Measurements from ENCODE around the gene DENND1A. TPM values are rescaled to one million over a fixed set of nuclear protein-coding genes. Genes with fewer than 3 reads are reported as not detected.

The DENND1A gene
- total RNA-seq, 1 donor from 2014 or later = 37.3 TPM

DNA sequence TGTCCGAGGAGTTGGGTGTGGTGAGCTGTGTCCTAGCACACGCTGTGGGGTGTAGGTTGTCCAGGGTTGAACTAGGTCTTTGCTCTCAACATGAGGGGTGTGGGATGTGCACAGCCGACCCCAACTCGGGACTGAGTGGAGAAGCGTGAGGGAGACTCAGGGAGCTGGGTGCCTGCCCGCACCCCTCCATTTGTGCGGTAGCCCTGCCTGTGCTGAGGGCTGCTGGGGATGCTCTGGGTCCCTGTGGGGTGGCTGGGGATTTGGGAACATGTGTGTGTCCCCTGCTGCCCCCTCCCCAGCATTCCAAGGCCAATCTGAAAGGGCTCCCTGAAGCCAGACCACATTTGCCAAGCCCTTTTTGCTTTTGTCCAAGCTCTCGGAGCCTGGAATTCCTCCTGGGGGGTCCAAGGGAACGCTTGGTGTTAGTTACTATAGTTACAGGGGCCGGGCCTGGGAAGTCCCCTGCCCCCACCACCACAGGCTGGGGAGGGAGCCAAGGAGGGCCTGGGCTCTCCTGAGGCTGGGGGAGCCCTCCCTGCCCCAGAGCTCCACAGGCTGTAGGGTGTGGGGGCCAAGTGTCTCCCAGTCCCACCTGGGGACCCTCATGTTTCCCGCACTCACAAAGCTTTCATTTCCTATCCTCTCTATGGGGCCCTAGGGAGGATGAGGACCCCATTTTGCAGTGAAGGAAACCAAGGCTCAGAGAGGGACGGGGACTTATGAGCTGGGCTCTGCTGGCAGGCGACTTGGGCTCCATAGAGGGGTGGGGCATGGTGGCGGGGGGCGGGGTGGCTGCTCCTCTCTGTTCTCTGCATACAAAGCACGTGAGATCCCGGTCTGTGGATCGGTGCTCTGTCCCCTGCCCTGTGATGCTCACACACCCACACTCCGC, 572.8 kb downstream of the DENND1A start:
- no peak for DNase-seq (ENCODE audit: low spot score in 2 of 2)
- H3K27ac ChIP-seq = no peak overlapping the region
- TF ChIP-seq, protein P1, sequence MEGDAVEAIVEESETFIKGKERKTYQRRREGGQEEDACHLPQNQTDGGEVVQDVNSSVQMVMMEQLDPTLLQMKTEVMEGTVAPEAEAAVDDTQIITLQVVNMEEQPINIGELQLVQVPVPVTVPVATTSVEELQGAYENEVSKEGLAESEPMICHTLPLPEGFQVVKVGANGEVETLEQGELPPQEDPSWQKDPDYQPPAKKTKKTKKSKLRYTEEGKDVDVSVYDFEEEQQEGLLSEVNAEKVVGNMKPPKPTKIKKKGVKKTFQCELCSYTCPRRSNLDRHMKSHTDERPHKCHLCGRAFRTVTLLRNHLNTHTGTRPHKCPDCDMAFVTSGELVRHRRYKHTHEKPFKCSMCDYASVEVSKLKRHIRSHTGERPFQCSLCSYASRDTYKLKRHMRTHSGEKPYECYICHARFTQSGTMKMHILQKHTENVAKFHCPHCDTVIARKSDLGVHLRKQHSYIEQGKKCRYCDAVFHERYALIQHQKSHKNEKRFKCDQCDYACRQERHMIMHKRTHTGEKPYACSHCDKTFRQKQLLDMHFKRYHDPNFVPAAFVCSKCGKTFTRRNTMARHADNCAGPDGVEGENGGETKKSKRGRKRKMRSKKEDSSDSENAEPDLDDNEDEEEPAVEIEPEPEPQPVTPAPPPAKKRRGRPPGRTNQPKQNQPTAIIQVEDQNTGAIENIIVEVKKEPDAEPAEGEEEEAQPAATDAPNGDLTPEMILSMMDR (IDR thresholded peaks at IDR 0.05) = no peak
- no peaks in the 10 kb centered on the region for H3K36me3 ChIP-seq
- intact Hi-C loops (cut with DNase I) = loop anchor here (10.0 kb wide), 2 partner anchors 332 to 892 kb away; no protein-coding TSS in a partner anchor
- H3K27me3 ChIP-seq = no peaks in the 10 kb centered on the region
- no peak overlapping the region for H3K4me3 ChIP-seq
- no peaks in the 10 kb centered on the region for H3K4me1 ChIP-seq
- H3K9me3 ChIP-seq = no peaks in the 10 kb centered on the region

DNA sequence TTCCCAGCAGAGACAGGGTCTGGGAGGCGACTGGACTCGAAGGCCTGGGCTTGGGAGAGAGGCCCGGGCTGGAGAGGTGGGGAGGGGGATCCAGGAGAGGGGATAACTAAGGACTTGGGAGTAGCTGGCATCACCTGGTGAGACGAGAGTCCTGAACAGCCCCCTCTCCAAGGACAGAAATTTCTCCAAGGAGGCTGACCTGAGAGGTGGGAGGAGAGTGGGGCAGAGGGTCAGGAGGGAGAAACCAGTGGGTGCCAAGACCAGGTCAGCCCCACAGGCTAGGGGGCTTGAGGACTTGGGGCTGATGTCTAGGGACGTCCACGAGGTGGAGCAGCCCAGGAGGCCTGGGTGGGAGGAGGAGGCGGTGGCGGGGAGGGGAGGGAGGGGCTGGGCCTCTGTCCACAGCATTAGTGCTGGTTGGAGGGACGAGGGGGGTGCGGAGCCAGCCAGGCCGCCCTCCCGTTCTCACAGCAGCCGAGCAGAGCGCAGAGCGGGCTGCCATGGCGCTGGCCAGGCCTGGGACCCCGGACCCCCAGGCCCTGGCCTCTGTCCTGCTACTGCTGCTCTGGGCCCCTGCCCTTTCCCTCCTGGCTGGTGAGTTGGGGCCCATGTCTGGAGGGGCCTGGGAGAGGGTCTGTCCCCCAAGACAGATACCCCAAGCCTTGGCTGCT, 574.0 kb downstream of the DENND1A start, which contains the start of gene CRB2:
Gene CRB2 (plus strand): TSS at position 437 of the 671 bp plus-strand sequence. CDS start 64 bp downstream, at position 501.
- H3K27ac ChIP-seq = no peak within 1 kb of the TSS
- H3K4me1 ChIP-seq = no peaks in the 10 kb centered on the region
- DNase-seq (ENCODE audit: low spot score in 2 of 2) = no peak
- no peaks in the 10 kb centered on the region for H3K9me3 ChIP-seq
- no peaks in the 10 kb centered on the region for H3K36me3 ChIP-seq
- TF ChIP-seq, protein P1 (IDR thresholded peaks at IDR 0.05) = no peak
- H3K27me3 ChIP-seq = no peaks in the 10 kb centered on the region
- H3K4me3 ChIP-seq = no peak within 1 kb of the TSS
- intact Hi-C loops (cut with DNase I) = loop anchor here (10.0 kb wide), 2 partner anchors 331 to 891 kb away; no protein-coding TSS in a partner anchor

DNA sequence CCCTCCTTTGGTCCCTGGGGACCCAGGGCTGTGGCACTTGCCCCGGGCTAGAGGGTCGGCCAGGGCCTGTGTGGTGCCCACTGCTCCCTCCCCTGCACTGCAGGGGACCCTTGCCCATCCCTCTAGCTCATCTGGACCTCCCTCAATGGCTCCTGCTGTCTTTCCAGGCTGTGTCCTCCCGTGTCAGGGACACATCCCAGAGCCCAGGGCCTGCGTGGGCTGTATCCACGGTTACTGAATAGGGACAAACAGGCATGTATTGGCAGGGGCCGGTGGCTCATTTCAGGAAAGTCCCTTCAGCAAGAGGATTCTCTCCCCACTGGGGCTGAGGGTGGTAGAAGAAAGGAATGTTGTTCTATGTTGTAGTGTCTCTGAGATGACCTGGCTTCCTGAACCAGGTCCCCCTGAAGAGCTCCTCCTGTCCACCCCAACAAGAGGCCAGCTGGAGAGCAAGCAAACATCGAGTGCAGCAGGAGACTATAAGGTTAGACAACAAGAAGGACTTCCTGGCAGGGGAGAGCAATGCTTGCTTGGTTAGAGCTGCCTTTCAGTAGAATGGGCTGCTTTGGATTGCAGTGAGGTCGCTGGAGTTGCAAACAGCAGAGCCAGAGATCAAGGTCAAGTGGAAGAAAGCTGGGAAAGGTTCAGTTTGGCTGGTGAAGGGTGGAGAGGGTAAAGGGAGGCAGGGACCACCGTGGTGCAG, 575.0 kb downstream of the DENND1A start:
- Histone ChIP-seq H3K9me3 (no peaks in the 10 kb centered on the region), H3K36me3 (no peaks in the 10 kb centered on the region), H3K27me3 (no peaks in the 10 kb centered on the region), H3K4me1 (no peaks in the 10 kb centered on the region), H3K4me3 (no peak overlapping the region), H3K27ac (no peak overlapping the region)
- TF ChIP-seq, protein P1 (IDR thresholded peaks at IDR 0.05) = no peak
- no peak for DNase-seq (ENCODE audit: low spot score in 2 of 2)
- intact Hi-C loops (cut with DNase I) = loop anchor here (10.0 kb wide), 2 partner anchors 330 to 890 kb away; no protein-coding TSS in a partner anchor

DNA sequence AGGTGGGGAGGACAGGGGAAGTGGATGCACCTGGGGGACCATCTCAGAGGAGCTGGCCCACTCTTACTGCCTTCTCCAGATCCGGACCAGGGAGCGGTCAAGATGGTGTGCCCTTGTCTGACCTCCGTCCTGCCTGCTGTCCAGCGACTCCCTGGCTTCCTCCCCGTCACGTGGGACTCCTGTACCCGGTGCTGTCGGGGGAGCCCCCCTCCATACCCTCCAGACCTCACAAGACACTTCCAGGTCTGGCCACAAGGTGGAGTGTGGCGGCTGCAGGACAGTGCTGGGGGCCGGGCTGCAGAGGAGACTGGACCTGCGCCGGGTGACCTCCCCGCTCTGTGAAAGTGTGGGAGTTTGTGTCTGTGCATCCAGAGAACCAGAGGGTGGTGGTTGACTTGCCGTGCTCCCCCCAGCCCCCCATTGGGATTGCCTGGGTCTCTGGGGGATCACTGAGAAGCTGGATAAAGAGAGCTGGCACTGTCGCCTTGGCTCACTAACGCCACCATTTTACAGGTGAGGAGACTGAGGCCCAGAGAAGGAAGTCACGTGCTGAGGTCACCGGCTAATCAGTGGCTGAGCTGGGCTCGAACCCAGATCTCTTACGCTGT, 575.8 kb downstream of the DENND1A start:
- TF ChIP-seq, protein P1 (IDR thresholded peaks at IDR 0.05) = peak; percentile 57 to 76 (median 62)
- no peaks in the 10 kb centered on the region for H3K27me3 ChIP-seq
- no peak overlapping the region for H3K27ac ChIP-seq
- no peaks in the 10 kb centered on the region for H3K9me3 ChIP-seq
- peak in 1 of 2 donors; percentile 74 for DNase-seq (ENCODE audit: low spot score in 2 of 2)
- H3K36me3 ChIP-seq = no peaks in the 10 kb centered on the region
- no peaks in the 10 kb centered on the region for H3K4me1 ChIP-seq
- intact Hi-C loops (cut with DNase I) = loop anchor here (10.0 kb wide), 2 partner anchors 329 to 889 kb away; no protein-coding TSS in a partner anchor
- no peak overlapping the region for H3K4me3 ChIP-seq

DNA sequence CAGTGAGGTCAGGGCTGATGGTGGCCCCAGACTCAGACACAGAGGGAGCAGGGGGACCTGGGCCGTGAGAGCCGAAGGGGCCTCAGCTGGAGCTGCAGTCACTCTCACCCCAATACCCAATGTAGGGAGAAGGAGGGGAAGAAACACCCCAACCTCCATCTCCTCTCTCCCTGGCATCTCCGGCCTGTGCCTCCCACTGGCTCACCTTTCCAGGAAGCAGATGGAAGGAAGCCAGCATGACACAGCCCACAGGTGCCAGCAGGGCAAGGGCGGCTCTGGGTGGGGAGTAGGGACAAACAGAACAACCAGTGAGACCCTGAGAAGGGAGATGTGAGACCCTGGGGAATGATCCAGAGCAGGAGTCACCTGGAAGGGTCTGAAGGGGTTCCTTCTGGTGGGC, 576.9 kb downstream of the DENND1A start:
- no peak for DNase-seq (ENCODE audit: low spot score in 2 of 2)
- Histone ChIP-seq H3K27me3 (no peaks in the 10 kb centered on the region), H3K9me3 (no peaks in the 10 kb centered on the region), H3K27ac (no peak overlapping the region), H3K4me3 (no peak overlapping the region), H3K4me1 (no peaks in the 10 kb centered on the region), H3K36me3 (no peaks in the 10 kb centered on the region)
- intact Hi-C loops (cut with DNase I) = loop anchor here (10.0 kb wide), 2 partner anchors 328 to 888 kb away; no protein-coding TSS in a partner anchor
- TF ChIP-seq, protein P1 (IDR thresholded peaks at IDR 0.05) = no peak

Measured in ascending aorta (tissue), 2 donors.